HFF-Myc (cell line): ENCODE data around the gene KLHL29.

ENCODE experiments used
- DNase-seq: peaks from one replicate; pipeline ENCODE4 v3.0.0-alpha.2; 2011; ENCODE audit warnings: low read depth; ENCODE audit errors: extremely low read depth
- H3K4me3 ChIP-seq: replicated peaks from 2 replicates; pipeline ENCODE4 v1.5.1; 2011; ENCODE audit warnings: low read depth, mild to moderate bottlenecking, control low read depth, low read length
- CTCF ChIP-seq: IDR thresholded peaks from 2 replicates; pipeline ENCODE4 v1.5.1; 2012; ENCODE audit warnings: mild to moderate bottlenecking, low read depth, low read length, control low read depth; ENCODE audit errors: missing control alignments

Gene KLHL29

GRCh38 chr2:23696752-23697045 is 311.7 kb downstream of the KLHL29 start:
- H3K4me3 ChIP-seq = no peak overlapping the region
- no peak for DNase-seq
- no peak for TF ChIP-seq CTCF

- no peak overlapping the region for H3K4me3 ChIP-seq
- TF ChIP-seq CTCF = no peak
- DNase-seq = no peak
Observed at GRCh38 chr2:23697256-23698075, 312.5 kb downstream of the KLHL29 start.

- no peak for DNase-seq
- H3K4me3 ChIP-seq = no peak overlapping the region
- no peak for TF ChIP-seq CTCF
Observed at GRCh38 chr2:23698116-23698693, 313.2 kb downstream of the KLHL29 start.

- no peak for TF ChIP-seq CTCF
- H3K4me3 ChIP-seq = no peak overlapping the region
- no peak for DNase-seq
Observed at GRCh38 chr2:23698721-23699579, 314.0 kb downstream of the KLHL29 start.

GRCh38 chr2:23699580-23699925 is 314.6 kb downstream of the KLHL29 start:
- DNase-seq = no peak
- H3K4me3 ChIP-seq = no peak overlapping the region
- no peak for TF ChIP-seq CTCF

- TF ChIP-seq CTCF = no peak
- no peak for DNase-seq
- no peak overlapping the region for H3K4me3 ChIP-seq
Observed at GRCh38 chr2:23700627-23701026, 315.6 kb downstream of the KLHL29 start.
